MM.1S (cell line): ENCODE data around the gene CASZ1.

ENCODE experiments used
- DNase-seq: peaks from one replicate; pipeline ENCODE4 v3.0.0-alpha.2; 2015
- H2AFZ ChIP-seq: fragments of 300-600 bp; sonication (generic); 2 replicates; pipeline ENCODE4 v1.6.0; 2016; ENCODE audit warnings: antibody characterized with exemption, low read length
- H3F3A ChIP-seq: fragments of 300-600 bp; sonication (generic); 2 replicates; pipeline ENCODE4 v1.6.1; 2016; ENCODE audit warnings: mild to moderate bottlenecking, antibody characterized with exemption, low read length, moderate library complexity, mixed read lengths; ENCODE audit not compliant: insufficient read depth
- H3K27ac ChIP-seq: fragments of 300-600 bp; sonication (generic); 2 replicates; pipeline ENCODE4 v1.5.1; 2016; ENCODE audit warnings: mild to moderate bottlenecking, low read length
- H3K27me3 ChIP-seq: fragments of 300-600 bp; sonication (generic); replicated peaks from 2 replicates; pipeline ENCODE4 v1.6.0; 2016; ENCODE audit warnings: low read length; ENCODE audit not compliant: insufficient read depth
- H3K36me3 ChIP-seq: fragments of 300-600 bp; sonication (generic); replicated peaks from 2 replicates; pipeline ENCODE4 v1.6.1; 2016; ENCODE audit warnings: mild to moderate bottlenecking, low read length, mixed read lengths; ENCODE audit not compliant: insufficient read depth
- H3K4me1 ChIP-seq: fragments of 300-600 bp; sonication (generic); 2 replicates; pipeline ENCODE4 v1.6.1; 2016; ENCODE audit warnings: low read length, mixed read lengths
- H3K4me2 ChIP-seq: fragments of 300-600 bp; sonication (generic); 2 replicates; pipeline ENCODE4 v1.6.0; 2016; ENCODE audit warnings: low read depth, low read length
- H3K4me3 ChIP-seq: fragments of 300-600 bp; sonication (generic); 2 replicates; pipeline ENCODE4 v1.5.1; 2016; ENCODE audit warnings: low read length, mixed read lengths
- H3K79me2 ChIP-seq: fragments of 300-600 bp; sonication (generic); 2 replicates; pipeline ENCODE4 v1.6.1; 2016; ENCODE audit warnings: mixed run types, low read length, mixed read lengths
- H3K9ac ChIP-seq: fragments of 300-600 bp; sonication (generic); 2 replicates; pipeline ENCODE4 v1.6.1; 2016; ENCODE audit warnings: low read length, mixed read lengths
- H3K9me2 ChIP-seq: fragments of 300-600 bp; sonication (generic); replicated peaks from 2 replicates; pipeline ENCODE4 v1.6.1; 2016; ENCODE audit warnings: mild to moderate bottlenecking, low read length, mixed read lengths; ENCODE audit not compliant: insufficient read depth
- H3K9me3 ChIP-seq: fragments of 300-600 bp; sonication (generic); replicated peaks from 2 replicates; pipeline ENCODE4 v1.6.1; 2016; ENCODE audit warnings: mild to moderate bottlenecking, low read length, mixed read lengths; ENCODE audit not compliant: insufficient read depth
- H4K20me1 ChIP-seq: fragments of 300-600 bp; sonication (generic); 2 replicates; pipeline ENCODE4 v1.6.1; 2016; ENCODE audit warnings: mild to moderate bottlenecking, low read length, moderate library complexity, mixed read lengths; ENCODE audit not compliant: insufficient read depth
- CTCF ChIP-seq: fragments of 300-600 bp; sonication (generic); IDR thresholded peaks from 2 replicates; pipeline ENCODE4 v1.5.1; 2016; ENCODE audit warnings: antibody characterized with exemption, low read length, mixed read lengths
- EZH2 ChIP-seq: fragments of 300-600 bp; sonication (generic); optimal IDR thresholded peaks from 2 replicates; pipeline ENCODE3; 2017; ENCODE audit warnings: low read depth, mild to moderate bottlenecking, antibody characterized with exemption, low read length, mixed read lengths
- EZH2phosphoT487 ChIP-seq: fragments of 300-600 bp; sonication (generic); IDR thresholded peaks from 2 replicates; pipeline ENCODE4 v1.6.1; 2018; ENCODE audit warnings: antibody characterized with exemption, low read length

Gene CASZ1

DNA sequence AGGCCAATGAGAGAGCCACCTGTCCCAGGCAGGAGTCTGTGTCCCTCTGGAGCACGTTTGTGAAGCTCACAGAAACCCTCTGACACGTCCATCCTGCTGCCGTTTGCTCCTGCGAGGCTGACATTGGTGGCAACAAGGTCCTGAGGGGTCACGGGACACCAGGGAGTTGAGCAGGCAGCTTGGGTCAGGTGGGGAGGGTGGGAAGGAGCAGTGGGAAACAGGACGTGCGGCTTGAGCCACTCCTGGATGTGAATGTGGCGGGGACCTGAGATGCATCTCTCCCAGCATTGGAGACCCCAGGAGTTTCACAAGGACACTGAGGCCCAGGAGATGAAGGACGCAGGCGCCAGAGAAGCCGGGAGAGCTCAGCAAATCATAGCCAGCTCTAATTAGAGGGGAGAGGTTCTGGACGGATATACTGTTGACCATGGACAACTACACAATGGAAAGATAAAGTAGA, 172.7 kb downstream of the CASZ1 start:
- no peak for DNase-seq
- Histone ChIP-seq H3K9ac (no peak overlapping the region), H3F3A (no peaks in the 10 kb centered on the region), H2AFZ (no peak overlapping the region), H3K4me2 (no peak overlapping the region), H3K79me2 (no peaks in the 10 kb centered on the region), H3K4me1 (no peaks in the 10 kb centered on the region), H3K36me3 (no peaks in the 10 kb centered on the region), H3K9me3 (no peaks in the 10 kb centered on the region), H3K9me2 (no peaks in the 10 kb centered on the region), H4K20me1 (no peaks in the 10 kb centered on the region), H3K27me3 (no peaks in the 10 kb centered on the region), H3K4me3 (no peak overlapping the region), H3K27ac (no peak overlapping the region)
- TF ChIP-seq CTCF (no peak), EZH2 (no peak), EZH2phosphoT487 (no peak)

GRCh38 chr1:10622910-10623685, 173.3 kb downstream of the CASZ1 start:
- Histone ChIP-seq H3F3A (no peaks in the 10 kb centered on the region), H3K27me3 (no peaks in the 10 kb centered on the region), H4K20me1 (no peaks in the 10 kb centered on the region), H3K4me3 (no peak overlapping the region), H3K9me3 (no peaks in the 10 kb centered on the region), H3K9ac (no peak overlapping the region), H3K79me2 (no peaks in the 10 kb centered on the region), H3K4me2 (no peak overlapping the region), H3K27ac (no peak overlapping the region), H3K9me2 (no peaks in the 10 kb centered on the region), H3K4me1 (no peaks in the 10 kb centered on the region), H3K36me3 (no peaks in the 10 kb centered on the region), H2AFZ (no peak overlapping the region)
- TF ChIP-seq EZH2 (no peak), EZH2phosphoT487 (no peak), CTCF (no peak)
- no peak for DNase-seq

DNA sequence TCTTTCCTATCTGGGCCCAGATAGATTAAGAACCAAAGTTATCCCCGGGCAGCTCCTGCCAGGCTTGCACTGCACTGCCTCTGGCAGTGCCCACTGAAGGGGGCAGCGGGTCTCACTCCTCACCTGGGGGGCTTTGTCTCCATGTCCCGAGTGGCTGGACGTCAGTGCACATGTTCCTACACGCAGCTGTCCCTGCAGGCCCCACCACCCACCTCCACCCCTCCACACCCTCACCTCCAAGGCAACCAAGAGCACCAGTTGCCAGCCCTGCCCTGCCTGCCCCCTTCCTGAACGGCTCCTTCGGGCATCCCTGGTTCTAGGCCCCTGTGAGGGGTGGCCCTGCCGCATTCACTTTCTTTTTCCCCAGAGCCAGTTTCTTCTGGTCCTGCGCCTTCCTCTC, 174.5 kb downstream of the CASZ1 start:
- no peak overlapping the region for H3K27ac ChIP-seq
- no peak for DNase-seq
- H3K36me3 ChIP-seq = no peaks in the 10 kb centered on the region
- H3F3A ChIP-seq = no peaks in the 10 kb centered on the region
- H3K4me3 ChIP-seq = no peak overlapping the region
- H3K9me3 ChIP-seq = no peaks in the 10 kb centered on the region
- no peak overlapping the region for H2AFZ ChIP-seq
- no peaks in the 10 kb centered on the region for H3K27me3 ChIP-seq
- no peaks in the 10 kb centered on the region for H3K4me1 ChIP-seq
- no peaks in the 10 kb centered on the region for H4K20me1 ChIP-seq
- H3K9ac ChIP-seq = no peak overlapping the region
- H3K4me2 ChIP-seq = no peak overlapping the region
- H3K79me2 ChIP-seq = no peaks in the 10 kb centered on the region
- no peaks in the 10 kb centered on the region for H3K9me2 ChIP-seq
- TF ChIP-seq EZH2phosphoT487 = no peak
- no peak for TF ChIP-seq CTCF
- no peak for TF ChIP-seq EZH2
